ENCODE measurements around the gene LIMK2.

DNA sequence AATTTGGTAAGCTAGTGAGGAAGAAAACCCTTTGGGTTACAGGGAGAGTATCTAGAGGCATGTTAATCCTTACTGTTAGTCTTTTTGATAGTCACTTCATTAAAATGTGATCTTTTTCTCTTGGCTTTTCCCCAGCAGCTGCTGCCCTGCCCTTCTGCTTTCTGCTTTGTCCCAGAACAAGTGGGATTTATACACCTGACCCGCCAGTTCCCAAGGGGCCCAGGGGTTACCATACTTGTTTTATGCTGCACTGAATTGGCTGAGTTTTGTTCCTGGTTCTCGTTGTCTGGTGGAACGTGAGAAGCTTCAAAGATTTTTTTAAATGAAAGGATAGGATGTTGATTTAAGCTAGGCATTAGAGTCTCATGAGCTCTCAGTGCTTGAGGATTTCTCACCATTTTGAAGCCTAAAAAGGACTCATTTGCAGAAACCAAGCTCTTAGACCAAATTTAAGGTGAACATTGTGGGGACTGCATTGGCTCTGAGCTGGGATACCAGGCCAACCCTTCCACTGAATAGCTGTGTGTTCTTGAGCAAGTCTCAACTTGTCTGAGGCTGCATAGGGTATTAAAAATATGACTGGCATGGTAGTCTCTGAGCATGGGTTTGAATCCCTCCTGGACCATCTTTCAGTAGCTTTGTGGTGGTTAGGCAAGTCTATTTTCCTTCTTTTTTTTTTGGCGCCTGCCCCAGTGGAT lies 6.6 kb downstream of the LIMK2 start:
- TF ChIP-seq, protein P1, sequence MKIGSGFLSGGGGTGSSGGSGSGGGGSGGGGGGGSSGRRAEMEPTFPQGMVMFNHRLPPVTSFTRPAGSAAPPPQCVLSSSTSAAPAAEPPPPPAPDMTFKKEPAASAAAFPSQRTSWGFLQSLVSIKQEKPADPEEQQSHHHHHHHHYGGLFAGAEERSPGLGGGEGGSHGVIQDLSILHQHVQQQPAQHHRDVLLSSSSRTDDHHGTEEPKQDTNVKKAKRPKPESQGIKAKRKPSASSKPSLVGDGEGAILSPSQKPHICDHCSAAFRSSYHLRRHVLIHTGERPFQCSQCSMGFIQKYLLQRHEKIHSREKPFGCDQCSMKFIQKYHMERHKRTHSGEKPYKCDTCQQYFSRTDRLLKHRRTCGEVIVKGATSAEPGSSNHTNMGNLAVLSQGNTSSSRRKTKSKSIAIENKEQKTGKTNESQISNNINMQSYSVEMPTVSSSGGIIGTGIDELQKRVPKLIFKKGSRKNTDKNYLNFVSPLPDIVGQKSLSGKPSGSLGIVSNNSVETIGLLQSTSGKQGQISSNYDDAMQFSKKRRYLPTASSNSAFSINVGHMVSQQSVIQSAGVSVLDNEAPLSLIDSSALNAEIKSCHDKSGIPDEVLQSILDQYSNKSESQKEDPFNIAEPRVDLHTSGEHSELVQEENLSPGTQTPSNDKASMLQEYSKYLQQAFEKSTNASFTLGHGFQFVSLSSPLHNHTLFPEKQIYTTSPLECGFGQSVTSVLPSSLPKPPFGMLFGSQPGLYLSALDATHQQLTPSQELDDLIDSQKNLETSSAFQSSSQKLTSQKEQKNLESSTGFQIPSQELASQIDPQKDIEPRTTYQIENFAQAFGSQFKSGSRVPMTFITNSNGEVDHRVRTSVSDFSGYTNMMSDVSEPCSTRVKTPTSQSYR (CRISPR knock-in tag; IDR thresholded peaks at IDR 0.05), result no peak
- TF ChIP-seq, protein P2, sequence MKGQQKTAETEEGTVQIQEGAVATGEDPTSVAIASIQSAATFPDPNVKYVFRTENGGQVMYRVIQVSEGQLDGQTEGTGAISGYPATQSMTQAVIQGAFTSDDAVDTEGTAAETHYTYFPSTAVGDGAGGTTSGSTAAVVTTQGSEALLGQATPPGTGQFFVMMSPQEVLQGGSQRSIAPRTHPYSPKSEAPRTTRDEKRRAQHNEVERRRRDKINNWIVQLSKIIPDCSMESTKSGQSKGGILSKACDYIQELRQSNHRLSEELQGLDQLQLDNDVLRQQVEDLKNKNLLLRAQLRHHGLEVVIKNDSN (CRISPR knock-in tag; IDR thresholded peaks at IDR 0.05), result no peak
- TF ChIP-seq, protein P3, sequence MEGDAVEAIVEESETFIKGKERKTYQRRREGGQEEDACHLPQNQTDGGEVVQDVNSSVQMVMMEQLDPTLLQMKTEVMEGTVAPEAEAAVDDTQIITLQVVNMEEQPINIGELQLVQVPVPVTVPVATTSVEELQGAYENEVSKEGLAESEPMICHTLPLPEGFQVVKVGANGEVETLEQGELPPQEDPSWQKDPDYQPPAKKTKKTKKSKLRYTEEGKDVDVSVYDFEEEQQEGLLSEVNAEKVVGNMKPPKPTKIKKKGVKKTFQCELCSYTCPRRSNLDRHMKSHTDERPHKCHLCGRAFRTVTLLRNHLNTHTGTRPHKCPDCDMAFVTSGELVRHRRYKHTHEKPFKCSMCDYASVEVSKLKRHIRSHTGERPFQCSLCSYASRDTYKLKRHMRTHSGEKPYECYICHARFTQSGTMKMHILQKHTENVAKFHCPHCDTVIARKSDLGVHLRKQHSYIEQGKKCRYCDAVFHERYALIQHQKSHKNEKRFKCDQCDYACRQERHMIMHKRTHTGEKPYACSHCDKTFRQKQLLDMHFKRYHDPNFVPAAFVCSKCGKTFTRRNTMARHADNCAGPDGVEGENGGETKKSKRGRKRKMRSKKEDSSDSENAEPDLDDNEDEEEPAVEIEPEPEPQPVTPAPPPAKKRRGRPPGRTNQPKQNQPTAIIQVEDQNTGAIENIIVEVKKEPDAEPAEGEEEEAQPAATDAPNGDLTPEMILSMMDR (IDR thresholded peaks at IDR 0.05), result no peak
- TF ChIP-seq, protein P4, sequence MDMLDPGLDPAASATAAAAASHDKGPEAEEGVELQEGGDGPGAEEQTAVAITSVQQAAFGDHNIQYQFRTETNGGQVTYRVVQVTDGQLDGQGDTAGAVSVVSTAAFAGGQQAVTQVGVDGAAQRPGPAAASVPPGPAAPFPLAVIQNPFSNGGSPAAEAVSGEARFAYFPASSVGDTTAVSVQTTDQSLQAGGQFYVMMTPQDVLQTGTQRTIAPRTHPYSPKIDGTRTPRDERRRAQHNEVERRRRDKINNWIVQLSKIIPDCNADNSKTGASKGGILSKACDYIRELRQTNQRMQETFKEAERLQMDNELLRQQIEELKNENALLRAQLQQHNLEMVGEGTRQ (CRISPR knock-in tag; IDR thresholded peaks at IDR 0.05), result no peak
- TF ChIP-seq NFE2L1 (CRISPR knock-in tag; IDR thresholded peaks at IDR 0.05) (no peak), NR2C2 (CRISPR knock-in tag; IDR thresholded peaks at IDR 0.05) (no peak), CREB1 (CRISPR knock-in tag; IDR thresholded peaks at IDR 0.05) (no peak)
